HG03575 (cell line): ENCODE results near the gene CDK14.
"Not testable (repeated sequence)": the region's sequence is repeated elsewhere in the genome, so short reads cannot be mapped to it uniquely, and the experiment has no call there.

Source experiments
- ATAC-seq: cut with Tn5 transposase; IDR thresholded peaks from one replicate; pipeline ENCODE4 v1.9.1; 2021; ENCODE audit not compliant: unreplicated experiment, insufficient number of reproducible peaks, low FRiP score; ENCODE audit errors: extremely low read depth

Gene CDK14

GRCh38 chr7:90625051-90625450 is 28.9 kb downstream of the CDK14 start:
- ATAC-seq: no peak

GRCh38 chr7:90625562-90625961 is 29.4 kb downstream of the CDK14 start:
- no peak for ATAC-seq

GRCh38 chr7:90626013-90626412 is 29.9 kb downstream of the CDK14 start:
- ATAC-seq: no peak

- no peak for ATAC-seq
Measured at GRCh38 chr7:90629297-90629918, 33.3 kb downstream of the CDK14 start.

GRCh38 chr7:90631502-90631901 is 35.4 kb downstream of the CDK14 start:
- ATAC-seq: no peak

- ATAC-seq: not testable (repeated sequence)
Measured at GRCh38 chr7:90639683-90640082, 43.6 kb downstream of the CDK14 start.

- no peak for ATAC-seq
Measured at GRCh38 chr7:90642978-90643377, 46.9 kb downstream of the CDK14 start.

GRCh38 chr7:90645784-90646183 is 49.7 kb downstream of the CDK14 start:
- no peak for ATAC-seq

GRCh38 chr7:90648107-90648506 is 52.0 kb downstream of the CDK14 start:
- no peak for ATAC-seq

- no peak for ATAC-seq
Measured at GRCh38 chr7:90648834-90649233, 52.7 kb downstream of the CDK14 start.

GRCh38 chr7:90654718-90655427 is 58.8 kb downstream of the CDK14 start:
- no peak for ATAC-seq

GRCh38 chr7:90655566-90655965 is 59.4 kb downstream of the CDK14 start:
- ATAC-seq: no peak

GRCh38 chr7:90657481-90657880 is 61.4 kb downstream of the CDK14 start:
- no peak for ATAC-seq

- ATAC-seq: no peak
Measured at GRCh38 chr7:90660100-90660499, 64.0 kb downstream of the CDK14 start.

GRCh38 chr7:90660819-90661218 is 64.7 kb downstream of the CDK14 start:
- no peak for ATAC-seq

GRCh38 chr7:90661290-90662151 is 65.4 kb downstream of the CDK14 start:
- ATAC-seq: no peak

- no peak for ATAC-seq
Measured at GRCh38 chr7:90663176-90663575, 67.1 kb downstream of the CDK14 start.

- ATAC-seq: no peak
Measured at GRCh38 chr7:90666186-90666585, 70.1 kb downstream of the CDK14 start.

- ATAC-seq: no peak
Measured at GRCh38 chr7:90668992-90669391, 72.9 kb downstream of the CDK14 start.

GRCh38 chr7:90669492-90669891 is 73.4 kb downstream of the CDK14 start:
- ATAC-seq: no peak
